H9 (cell line): ENCODE measurements around the gene SLC25A25. TPM values are rescaled to one million over a fixed set of nuclear protein-coding genes. Genes with fewer than 3 reads are reported as not detected.

ENCODE experiments used
- DNase-seq: peaks from one replicate; pipeline ENCODE4 v3.0.0-alpha.2; 2017
- H2AFZ ChIP-seq: one replicate; pipeline ENCODE4 v1.6.1; 2013; ENCODE audit warnings: mild to moderate bottlenecking, low read length, control low read depth, moderate library complexity
- H2AK5ac ChIP-seq: 2 replicates; pipeline ENCODE4 v1.6.1; 2013; ENCODE audit warnings: low read length, control low read depth, mixed read lengths; ENCODE audit not compliant: insufficient read length
- H2BK120ac ChIP-seq: one replicate; pipeline ENCODE4 v1.6.1; 2013; ENCODE audit warnings: low read depth, mild to moderate bottlenecking, low read length, control low read depth, inconsistent platforms; ENCODE audit not compliant: poor library complexity, severe bottlenecking
- H2BK12ac ChIP-seq: 2 replicates; pipeline ENCODE4 v1.6.1; 2013; ENCODE audit warnings: low read length, control low read depth, mixed read lengths, low read depth; ENCODE audit not compliant: insufficient read length
- H2BK15ac ChIP-seq: 2 replicates; pipeline ENCODE4 v1.6.1; 2013; ENCODE audit warnings: low read depth, low read length, control low read depth
- H2BK20ac ChIP-seq: one replicate; pipeline ENCODE4 v1.6.1; 2013; ENCODE audit warnings: low read depth, mild to moderate bottlenecking, low read length, control low read depth, inconsistent platforms; ENCODE audit not compliant: poor library complexity, severe bottlenecking
- H2BK5ac ChIP-seq: 2 replicates; pipeline ENCODE4 v1.6.1; 2013; ENCODE audit warnings: low read length, control low read depth, mixed read lengths; ENCODE audit not compliant: insufficient read length
- H3K14ac ChIP-seq: 2 replicates; pipeline ENCODE4 v1.6.1; 2013; ENCODE audit warnings: low read length, control low read depth; ENCODE audit not compliant: insufficient read depth
- H3K18ac ChIP-seq: 2 replicates; pipeline ENCODE4 v1.6.1; 2013; ENCODE audit warnings: low read depth, mild to moderate bottlenecking, mixed read lengths, low read length, control low read depth; ENCODE audit not compliant: insufficient read length
- H3K23ac ChIP-seq: 2 replicates; pipeline ENCODE4 v1.6.1; 2013; ENCODE audit warnings: low read length, control low read depth, mixed read lengths, low read depth; ENCODE audit not compliant: insufficient read length
- H3K23me2 ChIP-seq: 2 replicates; pipeline ENCODE4 v1.6.1; 2013; ENCODE audit warnings: low read depth, mild to moderate bottlenecking, mixed read lengths, low read length, control low read depth; ENCODE audit not compliant: insufficient read length, poor library complexity, severe bottlenecking
- H3K27ac ChIP-seq: 2 replicates; pipeline ENCODE4 v1.5.1; 2013; ENCODE audit warnings: low read length, control low read depth, mixed read lengths, low read depth; ENCODE audit not compliant: insufficient read length
- H3K27me3 ChIP-seq: 2 replicates; pipeline ENCODE4 v1.6.1; 2013; ENCODE audit warnings: low read length, control low read depth, inconsistent platforms; ENCODE audit not compliant: insufficient read depth
- H3K4ac ChIP-seq: 2 replicates; pipeline ENCODE4 v1.6.1; 2013; ENCODE audit warnings: low read depth, mild to moderate bottlenecking, control low read depth, inconsistent platforms, low read length, moderate library complexity
- H3K4me1 ChIP-seq: 2 replicates; pipeline ENCODE4 v1.6.1; 2013; ENCODE audit warnings: low read length, control low read depth, inconsistent platforms; ENCODE audit not compliant: insufficient read depth
- H3K4me2 ChIP-seq: 2 replicates; pipeline ENCODE4 v1.6.1; 2013; ENCODE audit warnings: low read length, control low read depth, mixed read lengths; ENCODE audit not compliant: insufficient read length, insufficient read depth
- H3K56ac ChIP-seq: 2 replicates; pipeline ENCODE4 v1.6.1; 2013; ENCODE audit warnings: low read depth, mild to moderate bottlenecking, mixed read lengths, low read length, control low read depth; ENCODE audit not compliant: insufficient read length
- H3K79me1 ChIP-seq: 2 replicates; pipeline ENCODE4 v1.6.1; 2013; ENCODE audit warnings: low read depth, mild to moderate bottlenecking, moderate library complexity, low read length, control low read depth, inconsistent platforms; ENCODE audit not compliant: insufficient read depth, poor library complexity, severe bottlenecking
- H3K79me2 ChIP-seq: 2 replicates; pipeline ENCODE4 v1.6.1; 2013; ENCODE audit warnings: low read length, control low read depth, inconsistent platforms; ENCODE audit not compliant: insufficient read depth
- H3K9ac ChIP-seq: 2 replicates; pipeline ENCODE4 v1.6.1; 2013; ENCODE audit warnings: low read length, control low read depth, mixed read lengths; ENCODE audit not compliant: insufficient read length; ENCODE audit errors: extremely low read depth
- H3K9me3 ChIP-seq: one replicate; pipeline ENCODE4 v1.6.1; 2013; ENCODE audit warnings: low read depth, low read length, inconsistent platforms; ENCODE audit not compliant: control insufficient read depth
- H3T11ph ChIP-seq: one replicate; pipeline ENCODE4 v1.6.1; 2013; ENCODE audit warnings: mild to moderate bottlenecking, low read length, control low read depth, inconsistent platforms
- H4K20me1 ChIP-seq: one replicate; pipeline ENCODE4 v1.6.1; 2013; ENCODE audit not compliant: control insufficient read depth, insufficient read length, insufficient read depth
- H4K5ac ChIP-seq: 2 replicates; pipeline ENCODE4 v1.6.1; 2013; ENCODE audit warnings: low read depth, mild to moderate bottlenecking, mixed read lengths, low read length, control low read depth; ENCODE audit not compliant: insufficient read length
- H4K8ac ChIP-seq: replicated peaks from 2 replicates; pipeline ENCODE4 v1.6.1; 2013; ENCODE audit warnings: low read length, control low read depth, mixed read lengths, low read depth; ENCODE audit not compliant: insufficient read length
- H4K91ac ChIP-seq: 2 replicates; pipeline ENCODE4 v1.6.1; 2013; ENCODE audit warnings: low read depth, mild to moderate bottlenecking, moderate library complexity, mixed read lengths, low read length, control low read depth; ENCODE audit not compliant: insufficient read length
- H3K27ac Mint-ChIP-seq, 3 experiments: 2 replicates in 2 of 3; 3 replicates in 1 of 3; pipeline ENCODE4 v1.8.0; 2020 to 2021; ENCODE audit warnings: mixed read lengths in 3 of 3, mild to moderate bottlenecking in 1 of 3, moderate library complexity in 1 of 3
- H3K27me3 Mint-ChIP-seq: 2 replicates; pipeline ENCODE4 v1.8.0; 2021; ENCODE audit warnings: low read depth, mild to moderate bottlenecking, moderate library complexity, mixed read lengths
- H3K36me3 Mint-ChIP-seq, 3 experiments: 2 replicates in 2 of 3; 3 replicates in 1 of 3; pipeline ENCODE4 v1.8.0; 2020 to 2021; ENCODE audit warnings: low read depth in 3 of 3, mixed read lengths in 3 of 3; ENCODE audit not compliant: insufficient read depth in 1 of 3
- H3K4me1 Mint-ChIP-seq, 2 experiments: 2 replicates each; pipeline ENCODE4 v1.8.0; 2020; ENCODE audit warnings: mixed read lengths in 2 of 2
- H3K4me3 Mint-ChIP-seq, 2 experiments: 2 replicates in 1 of 2; 3 replicates in 1 of 2; pipeline ENCODE4 v1.8.0; 2020 to 2021; ENCODE audit warnings: mild to moderate bottlenecking in 2 of 2, mixed read lengths in 2 of 2, moderate library complexity in 1 of 2
- H3K9me3 Mint-ChIP-seq, 2 experiments: 2 replicates in 1 of 2; 3 replicates in 1 of 2; pipeline ENCODE4 v1.8.0; 2020; ENCODE audit warnings: mild to moderate bottlenecking in 2 of 2, mixed read lengths in 2 of 2, moderate library complexity in 1 of 2
- WGBS: extraction: QIAGEN DNeasy Blood & Tissue Kit; methylation state at CpG from one replicate; pipeline ENCODE4 v1.1.7; 2013; ENCODE audit warnings: missing lambda C conversion rate, low lambda C conversion rate, mixed read lengths; ENCODE audit not compliant: insufficient read length; ENCODE audit errors: extremely low coverage; 5-methylcytosine and 5-hydroxymethylcytosine counted together
- total RNA-seq: library from RNA; stranded (reverse); gene quantifications from 2 replicates; pipeline ENCODE4 v1.2.1, GENCODE V29; 2021
- TF ChIP-seq, protein P1 (sequence below): fragments of 200-600 bp; sonication (generic); conservative IDR thresholded peaks from 3 replicates; pipeline ENCODE4 v1.8.0; 2021; ENCODE audit warnings: antibody characterized with exemption, mild to moderate bottlenecking

Gene SLC25A25
- total RNA-seq, 1 experiment from 2014 or later, result 16.9 TPM

DNA sequence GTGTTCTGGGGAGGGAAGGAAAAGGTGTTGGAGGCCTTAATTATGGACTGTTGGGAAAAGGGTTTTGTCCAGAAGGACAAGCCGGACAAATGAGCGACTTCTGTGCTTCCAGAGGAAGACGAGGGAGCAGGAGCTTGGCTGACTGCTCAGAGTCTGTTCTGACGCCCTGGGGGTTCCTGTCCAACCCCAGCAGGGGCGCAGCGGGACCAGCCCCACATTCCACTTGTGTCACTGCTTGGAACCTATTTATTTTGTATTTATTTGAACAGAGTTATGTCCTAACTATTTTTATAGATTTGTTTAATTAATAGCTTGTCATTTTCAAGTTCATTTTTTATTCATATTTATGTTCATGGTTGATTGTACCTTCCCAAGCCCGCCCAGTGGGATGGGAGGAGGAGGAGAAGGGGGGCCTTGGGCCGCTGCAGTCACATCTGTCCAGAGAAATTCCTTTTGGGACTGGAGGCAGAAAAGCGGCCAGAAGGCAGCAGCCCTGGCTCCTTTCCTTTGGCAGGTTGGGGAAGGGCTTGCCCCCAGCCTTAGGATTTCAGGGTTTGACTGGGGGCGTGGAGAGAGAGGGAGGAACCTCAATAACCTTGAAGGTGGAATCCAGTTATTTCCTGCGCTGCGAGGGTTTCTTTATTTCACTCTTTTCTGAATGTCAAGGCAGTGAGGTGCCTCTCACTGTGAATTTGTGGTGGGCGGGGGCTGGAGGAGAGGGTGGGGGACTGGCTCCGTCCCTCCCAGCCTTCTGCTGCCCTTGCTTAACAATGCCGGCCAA lies 40.4 kb downstream of the SLC25A25 start:
- Histone ChIP-seq H4K5ac (no peak overlapping the region), H3K4me2 (no peak overlapping the region), H3K4ac (no peak overlapping the region), H3K9ac (no peak overlapping the region), H3K23ac (no peak overlapping the region), H2BK120ac (no peak overlapping the region), H4K20me1 (no peaks in the 10 kb centered on the region), H2BK12ac (no peak overlapping the region), H3K79me1 (no peaks in the 10 kb centered on the region), H3K18ac (no peak overlapping the region), H2BK15ac (no peak overlapping the region), H3K4me1 (no peaks in the 10 kb centered on the region), H4K8ac (no peak overlapping the region), H4K91ac (no peak overlapping the region), H3K27me3 (no peaks in the 10 kb centered on the region), H3K14ac (no peak overlapping the region), H3K27ac (no peak overlapping the region), H3K9me3 (no peaks in the 10 kb centered on the region), H2BK20ac (no peak overlapping the region), H3K79me2 (no peaks in the 10 kb centered on the region), H2AFZ (no peak overlapping the region), H2BK5ac (no peak overlapping the region), H3T11ph (no peak overlapping the region), H3K23me2 (no peaks in the 10 kb centered on the region), H3K56ac (no peak overlapping the region), H2AK5ac (no peak overlapping the region)
- H3K36me3 Mint-ChIP-seq, result peaks cover 16 to 68% (median 42%) of the 10 kb centered on the region in 3 experiments; a peak in 6 of 7 replicates
- H3K4me1 Mint-ChIP-seq, result peaks cover 0 to 8% of the 10 kb centered on the region in 2 experiments; a peak in 3 of 4 replicates
- no peak for DNase-seq
- peak overlapping the region; percentile 49 to 88 (median 67); a peak in 3 of 7 replicates for H3K27ac Mint-ChIP-seq
- no peak overlapping the region for H3K4me3 Mint-ChIP-seq
- TF ChIP-seq, protein P1, sequence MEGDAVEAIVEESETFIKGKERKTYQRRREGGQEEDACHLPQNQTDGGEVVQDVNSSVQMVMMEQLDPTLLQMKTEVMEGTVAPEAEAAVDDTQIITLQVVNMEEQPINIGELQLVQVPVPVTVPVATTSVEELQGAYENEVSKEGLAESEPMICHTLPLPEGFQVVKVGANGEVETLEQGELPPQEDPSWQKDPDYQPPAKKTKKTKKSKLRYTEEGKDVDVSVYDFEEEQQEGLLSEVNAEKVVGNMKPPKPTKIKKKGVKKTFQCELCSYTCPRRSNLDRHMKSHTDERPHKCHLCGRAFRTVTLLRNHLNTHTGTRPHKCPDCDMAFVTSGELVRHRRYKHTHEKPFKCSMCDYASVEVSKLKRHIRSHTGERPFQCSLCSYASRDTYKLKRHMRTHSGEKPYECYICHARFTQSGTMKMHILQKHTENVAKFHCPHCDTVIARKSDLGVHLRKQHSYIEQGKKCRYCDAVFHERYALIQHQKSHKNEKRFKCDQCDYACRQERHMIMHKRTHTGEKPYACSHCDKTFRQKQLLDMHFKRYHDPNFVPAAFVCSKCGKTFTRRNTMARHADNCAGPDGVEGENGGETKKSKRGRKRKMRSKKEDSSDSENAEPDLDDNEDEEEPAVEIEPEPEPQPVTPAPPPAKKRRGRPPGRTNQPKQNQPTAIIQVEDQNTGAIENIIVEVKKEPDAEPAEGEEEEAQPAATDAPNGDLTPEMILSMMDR, result no peak
- peaks cover 0 to 1% of the 10 kb centered on the region in 2 experiments; a peak in 1 of 5 replicates for H3K9me3 Mint-ChIP-seq
- H3K27me3 Mint-ChIP-seq, result no peaks in the 10 kb centered on the region
- no CpG with 5 or more reads among the region's 15 CpGs for WGBS
